Measurements from ENCODE around the gene ADAP1. TPM values are rescaled to one million over a fixed set of nuclear protein-coding genes. Genes with fewer than 3 reads are reported as not detected.
A peak's percentile ranks its signal among the peaks of the same experiment; 100 is the strongest.
"Not testable (repeated sequence)": the region's sequence is repeated elsewhere in the genome, so short reads cannot be mapped to it uniquely, and the experiment has no call there.

The ADAP1 gene
- total RNA-seq (2022) (173 and 220 TPM in 2 replicates), Bru-seq, nascent RNA (percentile 84 among the genes with signal in this experiment), BruChase-seq, experiment 1, labeled RNA remaining after a 6-hour chase (percentile 96 among the genes with signal in this experiment), BruChase-seq, experiment 2, labeled RNA remaining after a 2-hour chase (percentile 92 among the genes with signal in this experiment)
- long read RNA-seq, transcript ADAP1-201 (11 exons, 2,363 nt), result major isoform, 130 of 255 reads
- long read RNA-seq, transcript ADAP1-219 (11 exons, 2,360 nt), result minor isoform, 5 of 255 reads
- long read RNA-seq, transcript ADAP1-205 (10 exons, 2,093 nt), result minor isoform, 5 of 255 reads
- long read RNA-seq, partial matches to known transcripts, result 36 of 255 reads
- long read RNA-seq, other reads (novel, unspliced or antisense), result 74 of 255 reads

GRCh38 chr7:954330-955238 is at the start of gene ADAP1:
Gene ADAP1, minus strand, starts transcription at chr7:954680. Its CDS starts 203 bp downstream, at chr7:954477.
- DNase-seq, result peak; percentile 92
- no TSS peak for BruUV-seq (replicated peaks)
- no peaks in the 10 kb centered on the region for H3K27me3 Mint-ChIP-seq (ENCODE audit: unreplicated experiment)
- H3K4me3 Mint-ChIP-seq (ENCODE audit: low read depth, unreplicated experiment), result peak within 1 kb of the TSS; percentile 65
- CTCF ChIA-PET, result interaction anchor here (0.6 to 2.8 kb wide), 7 partner anchors 26 to 84 kb away, joined by 3 to 18 read pairs (median 4); partner anchors contain the start of gene GET4
- no peaks in the 10 kb centered on the region for H3K9me3 Mint-ChIP-seq (ENCODE audit: low read depth, unreplicated experiment)
- H3K27ac Mint-ChIP-seq (ENCODE audit: unreplicated experiment), result peak within 1 kb of the TSS; percentile 97
- peak; percentile 57 for TF ChIP-seq CTCF (IDR thresholded peaks at IDR 0.05; ENCODE audit: unreplicated experiment)
- peaks cover 26% of the 10 kb centered on the region for H3K4me1 Mint-ChIP-seq (ENCODE audit: low read depth, unreplicated experiment)
- H3K36me3 Mint-ChIP-seq (ENCODE audit: insufficient read depth, unreplicated experiment), result peaks cover 87% of the 10 kb centered on the region
- intact Hi-C loops (cut with micrococcal nuclease; ENCODE audit: unreplicated experiment), result no loop called here

GRCh38 chr7:1002445-1002844 is 48.0 kb upstream of the ADAP1 start:
- not testable (repeated sequence) for H3K27me3 Mint-ChIP-seq (ENCODE audit: unreplicated experiment); BruUV-seq (replicated peaks); H3K4me3 Mint-ChIP-seq (ENCODE audit: low read depth, unreplicated experiment)

DNA sequence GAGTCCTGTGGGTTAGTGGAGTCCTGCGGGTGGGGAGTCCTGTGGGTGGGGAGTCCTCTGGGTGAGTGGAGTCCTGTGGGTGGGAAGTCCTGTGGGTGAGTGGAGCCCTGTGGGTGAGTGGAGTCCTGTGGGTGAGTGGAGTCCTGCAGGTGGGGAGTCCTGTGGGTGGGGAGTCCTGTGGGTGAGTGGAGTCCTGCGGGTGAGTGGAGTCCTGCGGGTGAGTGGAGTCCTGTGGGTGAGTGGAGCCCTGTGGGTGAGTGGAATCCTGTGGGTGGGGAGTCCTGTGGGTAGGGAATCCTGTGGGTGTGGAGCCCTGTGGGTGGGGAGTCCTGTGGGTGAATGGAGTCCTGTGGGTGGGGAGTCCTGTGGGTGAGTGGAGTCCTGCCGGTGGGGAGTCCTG is 47.5 kb upstream of the ADAP1 start:
- H3K9me3 Mint-ChIP-seq (ENCODE audit: low read depth, unreplicated experiment); DNase-seq; CTCF ChIA-PET; H3K27me3 Mint-ChIP-seq (ENCODE audit: unreplicated experiment); H3K4me3 Mint-ChIP-seq (ENCODE audit: low read depth, unreplicated experiment); H3K27ac Mint-ChIP-seq (ENCODE audit: unreplicated experiment); intact Hi-C loops (cut with micrococcal nuclease; ENCODE audit: unreplicated experiment); BruUV-seq (replicated peaks); H3K4me1 Mint-ChIP-seq (ENCODE audit: low read depth, unreplicated experiment): not testable (repeated sequence)
- H3K36me3 Mint-ChIP-seq (ENCODE audit: insufficient read depth, unreplicated experiment), result peaks cover 46% of the 10 kb centered on the region

More at GRCh38 chr7:1002445-1002844, 48.0 kb upstream of the ADAP1 start:
- intact Hi-C loops (cut with micrococcal nuclease; ENCODE audit: unreplicated experiment); DNase-seq; CTCF ChIA-PET; H3K27ac Mint-ChIP-seq (ENCODE audit: unreplicated experiment); H3K4me1 Mint-ChIP-seq (ENCODE audit: low read depth, unreplicated experiment); H3K9me3 Mint-ChIP-seq (ENCODE audit: low read depth, unreplicated experiment): not testable (repeated sequence)
- H3K36me3 Mint-ChIP-seq (ENCODE audit: insufficient read depth, unreplicated experiment), result peaks cover 42% of the 10 kb centered on the region

GRCh38 chr7:1001069-1001770 is 46.7 kb upstream of the ADAP1 start:
- H3K4me1 Mint-ChIP-seq (ENCODE audit: low read depth, unreplicated experiment); H3K27me3 Mint-ChIP-seq (ENCODE audit: unreplicated experiment); BruUV-seq (replicated peaks); intact Hi-C loops (cut with micrococcal nuclease; ENCODE audit: unreplicated experiment); H3K9me3 Mint-ChIP-seq (ENCODE audit: low read depth, unreplicated experiment); CTCF ChIA-PET; H3K4me3 Mint-ChIP-seq (ENCODE audit: low read depth, unreplicated experiment): not testable (repeated sequence)
- Mint-ChIP-seq H3K36me3 (ENCODE audit: insufficient read depth, unreplicated experiment) (peaks cover 49% of the 10 kb centered on the region), H3K27ac (ENCODE audit: unreplicated experiment) (peak overlapping the region; percentile 55)
- peak; percentile 39 for DNase-seq

- TF ChIP-seq CTCF (IDR thresholded peaks at IDR 0.05; ENCODE audit: unreplicated experiment), result no peak
- H3K27ac Mint-ChIP-seq (ENCODE audit: unreplicated experiment), result peak overlapping the region; percentile 55
- H3K27me3 Mint-ChIP-seq (ENCODE audit: unreplicated experiment), result no peaks in the 10 kb centered on the region
- no peaks in the 10 kb centered on the region for H3K4me1 Mint-ChIP-seq (ENCODE audit: low read depth, unreplicated experiment)
- CTCF ChIA-PET, result no interaction called here
- no TSS peak for BruUV-seq (replicated peaks)
- intact Hi-C loops (cut with micrococcal nuclease; ENCODE audit: unreplicated experiment), result no loop called here
- no peak overlapping the region for H3K4me3 Mint-ChIP-seq (ENCODE audit: low read depth, unreplicated experiment)
- no peaks in the 10 kb centered on the region for H3K9me3 Mint-ChIP-seq (ENCODE audit: low read depth, unreplicated experiment)
- no peak for DNase-seq
- H3K36me3 Mint-ChIP-seq (ENCODE audit: insufficient read depth, unreplicated experiment), result peaks cover 46% of the 10 kb centered on the region
Measured at GRCh38 chr7:999941-1000935, 45.8 kb upstream of the ADAP1 start.

Measured in Calu3 (cell line).